Daoy (cell line): ENCODE results near the gene SEC22C. TPM values are rescaled to one million over a fixed set of nuclear protein-coding genes. Genes with fewer than 3 reads are reported as not detected.

Experiments
- DNase-seq: peaks from one replicate; pipeline ENCODE4 v3.0.0-alpha.2; 2015; ENCODE audit warnings: low read depth
- total RNA-seq: library from RNA; depleted of rRNA; stranded (reverse); fragments of >200 nt; shearing (Covaris generic); gene quantifications from 2 replicates; pipeline ENCODE4 v1.2.3, GENCODE V29; 2014

The SEC22C gene
- total RNA-seq, 1 experiment from 2014 or later = 60.1 TPM

- DNase-seq = no peak
Observed at GRCh38 chr3:42513121-42513520, 68.6 kb downstream of the SEC22C start.

- no peak for DNase-seq
Observed at GRCh38 chr3:42511736-42512135, 70.0 kb downstream of the SEC22C start.

GRCh38 chr3:42511201-42511600 is 70.6 kb downstream of the SEC22C start:
- DNase-seq = no peak

- no peak for DNase-seq
Observed at GRCh38 chr3:42510325-42510724, 71.4 kb downstream of the SEC22C start.

GRCh38 chr3:42509111-42509510 is 72.7 kb downstream of the SEC22C start:
- no peak for DNase-seq

GRCh38 chr3:42508562-42508961 is 73.2 kb downstream of the SEC22C start:
- no peak for DNase-seq

- DNase-seq = no peak
Observed at GRCh38 chr3:42507761-42508335, 73.9 kb downstream of the SEC22C start.

GRCh38 chr3:42507252-42507651 is 74.5 kb downstream of the SEC22C start:
- DNase-seq = no peak

- no peak for DNase-seq
Observed at GRCh38 chr3:42505849-42506410, 75.8 kb downstream of the SEC22C start.

- no peak for DNase-seq
Observed at GRCh38 chr3:42505128-42505848, 76.5 kb downstream of the SEC22C start.

GRCh38 chr3:42504334-42505127 is 77.2 kb downstream of the SEC22C start:
- DNase-seq = no peak

- DNase-seq = no peak
Observed at GRCh38 chr3:42503957-42504333, 77.8 kb downstream of the SEC22C start.

- no peak for DNase-seq
Observed at GRCh38 chr3:42503251-42503924, 78.4 kb downstream of the SEC22C start.

GRCh38 chr3:42502429-42503250 is 79.1 kb downstream of the SEC22C start, which contains the start of gene VIPR1:
Gene VIPR1 (plus strand): TSS chr3:42502643. CDS start chr3:42502736, 93 bp downstream.
- peak; percentile 82 for DNase-seq

GRCh38 chr3:42501681-42502428 is 79.9 kb downstream of the SEC22C start:
- peak; percentile 41 for DNase-seq

GRCh38 chr3:42501321-42501680 is 80.5 kb downstream of the SEC22C start:
- no peak for DNase-seq

- DNase-seq = no peak
Observed at GRCh38 chr3:42500909-42501308, 80.9 kb downstream of the SEC22C start.

GRCh38 chr3:42500091-42500490 is 81.7 kb downstream of the SEC22C start:
- DNase-seq = peak; percentile 61

GRCh38 chr3:42499478-42499871 is 82.3 kb downstream of the SEC22C start:
- no peak for DNase-seq

- peak; percentile 42 for DNase-seq
Observed at GRCh38 chr3:42498791-42499477, 82.8 kb downstream of the SEC22C start.
